ENCODE results near the gene LRRC34.
A peak's percentile ranks its signal among the peaks of the same experiment; 100 is the strongest.

DNA sequence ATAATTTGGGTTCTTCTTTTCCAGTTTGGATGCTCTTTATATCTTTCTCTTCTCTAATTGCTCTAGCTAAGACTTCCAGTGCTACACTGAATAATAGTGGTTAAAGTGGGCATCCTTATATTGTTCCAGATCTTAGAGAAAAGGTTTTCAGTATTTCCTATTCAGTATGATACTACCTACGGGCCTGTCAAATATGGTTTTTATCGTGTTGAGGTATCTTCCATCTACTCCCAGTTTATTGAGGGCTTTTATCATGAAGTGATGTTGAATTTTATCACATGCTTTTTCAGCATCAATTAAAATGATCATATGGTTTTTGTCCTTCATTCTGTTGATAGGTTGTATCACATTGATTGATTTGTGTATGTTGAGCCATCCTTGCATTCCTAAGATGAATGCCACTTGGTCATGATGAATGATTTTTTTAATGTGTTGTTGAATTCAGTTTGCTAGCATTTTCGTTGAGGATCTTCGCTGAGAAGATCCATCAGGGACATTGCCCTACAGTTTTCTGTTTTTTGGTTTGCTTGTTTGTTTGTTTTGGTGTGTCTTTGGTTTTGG lies 3.0 kb upstream of the LRRC34 start:
- no peak for TF ChIP-seq TARDBP (IDR thresholded peaks at IDR 0.05)
- no peak for TF ChIP-seq ELF4 (IDR thresholded peaks at IDR 0.05)
- no peak for TF ChIP-seq BHLHE40 (IDR thresholded peaks at IDR 0.05; ENCODE audit: borderline replicate concordance)
- TF ChIP-seq SUZ12 (IDR thresholded peaks at IDR 0.05), result no peak
- TF ChIP-seq FOXM1 (IDR thresholded peaks at IDR 0.05; ENCODE audit: borderline replicate concordance), result no peak
- no peak for TF ChIP-seq SP1 (IDR thresholded peaks at IDR 0.05)
- peak; percentile 73 for TF ChIP-seq PKNOX1 (IDR thresholded peaks at IDR 0.05)
- no peak for TF ChIP-seq NFRKB (IDR thresholded peaks at IDR 0.05)

Measured in HEK293T (cell line).